HCT116 (cell line): ENCODE measurements around the gene THAP3.

Experiments used
- CEBPB ChIP-seq: IDR thresholded peaks from 2 replicates; pipeline ENCODE4 v1.6.1; 2012; ENCODE audit warnings: low read depth
- EGR1 ChIP-seq: IDR thresholded peaks from 2 replicates; pipeline ENCODE4 v1.6.1; 2012; ENCODE audit warnings: low read depth
- EZH2phosphoT487 ChIP-seq: fragments of 200-600 bp; IDR thresholded peaks from 2 replicates; pipeline ENCODE4 v1.6.1; 2018; ENCODE audit warnings: antibody characterized with exemption, borderline replicate concordance
- JUND ChIP-seq: IDR thresholded peaks from 2 replicates; pipeline ENCODE4 v1.6.1; 2012
- POLR2A ChIP-seq: IDR thresholded peaks from 2 replicates; pipeline ENCODE4 v1.7.0; 2011; ENCODE audit warnings: borderline replicate concordance; ENCODE audit not compliant: insufficient read depth, insufficient read length; ENCODE audit errors: extremely low read depth
- POLR2AphosphoS5 ChIP-seq: IDR thresholded peaks from 2 replicates; pipeline ENCODE4 v1.6.1; 2011; ENCODE audit warnings: mild to moderate bottlenecking, low read depth, low read length, moderate library complexity
- TF ChIP-seq, protein P1 (sequence below): IDR thresholded peaks from 2 replicates; pipeline ENCODE4 v1.6.1; 2012
- TF ChIP-seq, protein P2 (sequence below), 3 experiments: fragments of 200-600 bp in 1 of 3; sonication (generic) in 1 of 3; IDR thresholded peaks in 2 of 3; conservative IDR thresholded peaks in 1 of 3; 2 replicates each; pipeline ENCODE4 v1.5.1; 2012 to 2017; ENCODE audit warnings: low read depth in 2 of 3, low read length in 2 of 3, antibody characterized with exemption in 1 of 3, borderline replicate concordance in 1 of 3, control low read depth in 1 of 3, mild to moderate bottlenecking in 1 of 3, mixed read lengths in 1 of 3, mixed run types in 1 of 3, moderate library complexity in 1 of 3; ENCODE audit not compliant: insufficient read depth in 1 of 3

DNA sequence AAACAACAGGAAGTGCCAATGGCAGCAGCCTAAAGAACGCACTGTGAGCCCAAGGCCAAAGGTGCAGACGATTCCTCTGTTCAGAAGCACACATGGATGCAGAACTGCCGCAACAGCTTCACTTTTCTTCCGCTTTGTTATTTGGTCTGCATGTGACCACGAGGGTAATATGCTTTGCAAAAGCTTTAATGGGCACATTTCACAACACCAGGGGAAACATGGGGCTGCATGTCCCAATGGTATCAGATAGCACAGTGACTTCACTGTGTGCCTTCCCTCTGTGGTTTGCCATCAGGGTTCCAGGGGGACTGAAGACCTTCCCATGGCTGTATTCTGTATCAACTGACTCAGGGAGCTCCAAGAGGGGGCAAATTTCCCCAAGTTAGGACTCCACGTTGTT lies 28.3 kb downstream of the THAP3 start:
- TF ChIP-seq, protein P1, sequence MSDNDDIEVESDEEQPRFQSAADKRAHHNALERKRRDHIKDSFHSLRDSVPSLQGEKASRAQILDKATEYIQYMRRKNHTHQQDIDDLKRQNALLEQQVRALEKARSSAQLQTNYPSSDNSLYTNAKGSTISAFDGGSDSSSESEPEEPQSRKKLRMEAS, result no peak
- TF ChIP-seq EZH2phosphoT487 (no peak), CEBPB (no peak), POLR2A (no peak), EGR1 (no peak), JUND (no peak), POLR2AphosphoS5 (no peak)
- TF ChIP-seq, protein P2, sequence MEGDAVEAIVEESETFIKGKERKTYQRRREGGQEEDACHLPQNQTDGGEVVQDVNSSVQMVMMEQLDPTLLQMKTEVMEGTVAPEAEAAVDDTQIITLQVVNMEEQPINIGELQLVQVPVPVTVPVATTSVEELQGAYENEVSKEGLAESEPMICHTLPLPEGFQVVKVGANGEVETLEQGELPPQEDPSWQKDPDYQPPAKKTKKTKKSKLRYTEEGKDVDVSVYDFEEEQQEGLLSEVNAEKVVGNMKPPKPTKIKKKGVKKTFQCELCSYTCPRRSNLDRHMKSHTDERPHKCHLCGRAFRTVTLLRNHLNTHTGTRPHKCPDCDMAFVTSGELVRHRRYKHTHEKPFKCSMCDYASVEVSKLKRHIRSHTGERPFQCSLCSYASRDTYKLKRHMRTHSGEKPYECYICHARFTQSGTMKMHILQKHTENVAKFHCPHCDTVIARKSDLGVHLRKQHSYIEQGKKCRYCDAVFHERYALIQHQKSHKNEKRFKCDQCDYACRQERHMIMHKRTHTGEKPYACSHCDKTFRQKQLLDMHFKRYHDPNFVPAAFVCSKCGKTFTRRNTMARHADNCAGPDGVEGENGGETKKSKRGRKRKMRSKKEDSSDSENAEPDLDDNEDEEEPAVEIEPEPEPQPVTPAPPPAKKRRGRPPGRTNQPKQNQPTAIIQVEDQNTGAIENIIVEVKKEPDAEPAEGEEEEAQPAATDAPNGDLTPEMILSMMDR (IDR thresholded peaks at IDR 0.05 in 2 of 3, conservative IDR thresholded peaks at IDR 0.05 in 1 of 3; ENCODE audit: borderline replicate concordance in 1 of 3, insufficient read depth in 1 of 3, low read depth in 2 of 3, low read length in 2 of 3), result no peak
